ENCODE data around the gene ASB12. TPM values are rescaled to one million over a fixed set of nuclear protein-coding genes. Genes with fewer than 3 reads are reported as not detected.

The ASB12 gene
- total and polyA plus RNA-seq, 2 donors (not counting 3 experiments of a cell fraction or from before 2014, with no cell fraction given) = 0.11 TPM; not detected in 1

GRCh38 chrX:64265265-64265664 lies 34.9 kb upstream of the ASB12 start:
- ChIA-PET POLR2A (no interaction called here), CTCF (no interaction called here)
- Histone ChIP-seq H4K20me1 (replicated peaks; ENCODE audit: control insufficient read depth, extremely low read depth, insufficient read depth, low read length) (no peaks in the 10 kb centered on the region), H3K79me2 (ENCODE audit: control insufficient read depth, insufficient read depth, low read length) (no peaks in the 10 kb centered on the region), H3K9me1 (replicated peaks; ENCODE audit: control insufficient read depth, extremely low read depth, insufficient read depth, low read length) (no peaks in the 10 kb centered on the region), H3K9me3 (replicated peaks; ENCODE audit: control insufficient read depth, insufficient read depth, low read length) (no peaks in the 10 kb centered on the region), H3K4me3 (replicated peaks in 1 of 3; ENCODE audit: insufficient read depth in 1 of 3, low read depth in 1 of 3, low read length in 3 of 3) (no peak overlapping the region), H3K36me3 (ENCODE audit: control insufficient read depth in 2 of 2, extremely low read depth in 1 of 2, insufficient read depth in 2 of 2, low read length in 2 of 2) (no peaks in the 10 kb centered on the region), H3K9ac (replicated peaks; ENCODE audit: extremely low read depth, insufficient read depth, low read length) (no peak overlapping the region), H2AFZ (ENCODE audit: low read depth, low read length) (no peak overlapping the region), H3K4me2 (ENCODE audit: insufficient read depth, low read length) (no peak overlapping the region), H3K4me1 (ENCODE audit: control insufficient read depth, extremely low read depth, insufficient read depth, low read length) (no peaks in the 10 kb centered on the region), H3K27me3 (ENCODE audit: control insufficient read depth in 2 of 2, insufficient read depth in 2 of 2, low read length in 2 of 2) (no peaks in the 10 kb centered on the region), H3K27ac (ENCODE audit: insufficient read depth, low read depth, low read length) (no peak overlapping the region)
- no TSS peak for BruUV-seq (replicated peaks)
- TF ChIP-seq MYC (IDR thresholded peaks at IDR 0.05; ENCODE audit: low read depth, low read length) (no peak), CTCF (IDR thresholded peaks at IDR 0.05; ENCODE audit: extremely low read depth in 1 of 2, insufficient read depth in 1 of 2, low read depth in 1 of 2, low read length in 2 of 2) (no peak), POLR2AphosphoS5 (IDR thresholded peaks at IDR 0.05; ENCODE audit: insufficient read depth, low read depth, low read length) (no peak), EZH2 (IDR thresholded peaks at IDR 0.05; ENCODE audit: borderline replicate concordance, low read depth, low read length, severe bottlenecking) (no peak), MAX (IDR thresholded peaks at IDR 0.05; ENCODE audit: insufficient read depth, insufficient read length) (no peak), POLR2A (IDR thresholded peaks at IDR 0.05; ENCODE audit: low read depth, low read length) (no peak), GATA2 (IDR thresholded peaks at IDR 0.05; ENCODE audit: insufficient read depth, insufficient read length, low read depth, low read length) (no peak), JUN (IDR thresholded peaks at IDR 0.05; ENCODE audit: borderline replicate concordance, insufficient read depth, insufficient read length, low read depth) (no peak), FOS (IDR thresholded peaks at IDR 0.05; ENCODE audit: borderline replicate concordance, insufficient read depth, low read length) (no peak)
- FAIRE-seq (no peak), DNase-seq (ENCODE audit: low read depth, low spot score) (no peak)
- intact Hi-C loops (cut with micrococcal nuclease) (no loop called here), dilution Hi-C loops (cut with MboI; ENCODE audit: extremely low pct_ligation_motif_present, low sequenced_read_pairs) (no loop called here)
